ENCODE measurements around the gene SERPINE2.

- TF ChIP-seq CTCF (IDR thresholded peaks at IDR 0.05; ENCODE audit: insufficient read depth, low read length, poor library complexity, severe bottlenecking), result no peak
- TF ChIP-seq EZH2phosphoT487 (conservative IDR thresholded peaks at IDR 0.05; ENCODE audit: low read length), result no peak
These were observed 16.6 kb downstream of the SERPINE2 start for GRCh38 chr2:224022486-224022885.

Data from SU-DHL-6 (cell line).